ENCODE results near the gene MGMT. TPM values are rescaled to one million over a fixed set of nuclear protein-coding genes. Genes with fewer than 3 reads are reported as not detected.

MGMT gene
- total RNA-seq, 3 donors from 2014 or later, result 15.4 to 17.5 (median 16.3) TPM

GRCh38 chr10:129653428-129653827, 186.4 kb downstream of the MGMT start:
- intact Hi-C loops (cut with DNase I, micrococcal nuclease), result no loop called here
- H3K36me3 ChIP-seq (ENCODE audit: low read depth), result no peaks in the 10 kb centered on the region
- DNase-seq (no peak), ATAC-seq (no peak)
- H3K4me3 ChIP-seq, result no peak overlapping the region
- H3K9me3 ChIP-seq, result no peaks in the 10 kb centered on the region
- H3K4me1 ChIP-seq (ENCODE audit: low read depth), result no peaks in the 10 kb centered on the region
- TF ChIP-seq, protein P1, sequence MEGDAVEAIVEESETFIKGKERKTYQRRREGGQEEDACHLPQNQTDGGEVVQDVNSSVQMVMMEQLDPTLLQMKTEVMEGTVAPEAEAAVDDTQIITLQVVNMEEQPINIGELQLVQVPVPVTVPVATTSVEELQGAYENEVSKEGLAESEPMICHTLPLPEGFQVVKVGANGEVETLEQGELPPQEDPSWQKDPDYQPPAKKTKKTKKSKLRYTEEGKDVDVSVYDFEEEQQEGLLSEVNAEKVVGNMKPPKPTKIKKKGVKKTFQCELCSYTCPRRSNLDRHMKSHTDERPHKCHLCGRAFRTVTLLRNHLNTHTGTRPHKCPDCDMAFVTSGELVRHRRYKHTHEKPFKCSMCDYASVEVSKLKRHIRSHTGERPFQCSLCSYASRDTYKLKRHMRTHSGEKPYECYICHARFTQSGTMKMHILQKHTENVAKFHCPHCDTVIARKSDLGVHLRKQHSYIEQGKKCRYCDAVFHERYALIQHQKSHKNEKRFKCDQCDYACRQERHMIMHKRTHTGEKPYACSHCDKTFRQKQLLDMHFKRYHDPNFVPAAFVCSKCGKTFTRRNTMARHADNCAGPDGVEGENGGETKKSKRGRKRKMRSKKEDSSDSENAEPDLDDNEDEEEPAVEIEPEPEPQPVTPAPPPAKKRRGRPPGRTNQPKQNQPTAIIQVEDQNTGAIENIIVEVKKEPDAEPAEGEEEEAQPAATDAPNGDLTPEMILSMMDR (IDR thresholded peaks at IDR 0.05), result no peak

DNA sequence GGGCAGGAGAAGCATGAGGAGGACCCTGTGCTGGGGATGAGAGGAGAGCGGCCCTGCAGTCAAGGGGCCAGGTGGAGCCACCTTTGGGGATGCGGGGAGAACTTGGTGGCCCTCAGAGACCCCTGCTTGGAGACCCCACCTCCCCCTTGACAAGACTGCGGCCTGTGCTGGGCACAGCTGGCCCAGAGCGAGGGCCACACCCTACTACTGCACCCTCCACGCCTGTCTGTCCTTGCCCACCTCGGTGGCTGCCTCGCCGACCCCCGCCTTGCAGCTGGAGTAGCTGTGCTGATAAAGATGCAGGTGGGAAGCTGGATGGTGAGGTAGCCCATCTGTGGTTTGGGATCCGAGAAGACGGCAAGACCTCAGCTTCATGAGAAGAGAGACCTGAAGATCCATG, 186.8 kb downstream of the MGMT start:
- intact Hi-C loops (cut with DNase I, micrococcal nuclease), result no loop called here
- no peaks in the 10 kb centered on the region for H3K36me3 ChIP-seq (ENCODE audit: low read depth)
- H3K4me3 ChIP-seq, result no peak overlapping the region
- DNase-seq, result no peak
- TF ChIP-seq, protein P1 (IDR thresholded peaks at IDR 0.05), result no peak
- H3K9me3 ChIP-seq, result no peaks in the 10 kb centered on the region
- no peak for ATAC-seq
- H3K4me1 ChIP-seq (ENCODE audit: low read depth), result no peaks in the 10 kb centered on the region

- H3K4me1 ChIP-seq (ENCODE audit: low read depth), result no peaks in the 10 kb centered on the region
- no peaks in the 10 kb centered on the region for H3K9me3 ChIP-seq
- ATAC-seq (no peak), DNase-seq (no peak)
- TF ChIP-seq, protein P1 (IDR thresholded peaks at IDR 0.05), result no peak
- intact Hi-C loops (cut with DNase I, micrococcal nuclease), result no loop called here
- H3K4me3 ChIP-seq, result no peak overlapping the region
- H3K36me3 ChIP-seq (ENCODE audit: low read depth), result no peaks in the 10 kb centered on the region
Measured at GRCh38 chr10:129654461-129654860, 187.4 kb downstream of the MGMT start.

DNA sequence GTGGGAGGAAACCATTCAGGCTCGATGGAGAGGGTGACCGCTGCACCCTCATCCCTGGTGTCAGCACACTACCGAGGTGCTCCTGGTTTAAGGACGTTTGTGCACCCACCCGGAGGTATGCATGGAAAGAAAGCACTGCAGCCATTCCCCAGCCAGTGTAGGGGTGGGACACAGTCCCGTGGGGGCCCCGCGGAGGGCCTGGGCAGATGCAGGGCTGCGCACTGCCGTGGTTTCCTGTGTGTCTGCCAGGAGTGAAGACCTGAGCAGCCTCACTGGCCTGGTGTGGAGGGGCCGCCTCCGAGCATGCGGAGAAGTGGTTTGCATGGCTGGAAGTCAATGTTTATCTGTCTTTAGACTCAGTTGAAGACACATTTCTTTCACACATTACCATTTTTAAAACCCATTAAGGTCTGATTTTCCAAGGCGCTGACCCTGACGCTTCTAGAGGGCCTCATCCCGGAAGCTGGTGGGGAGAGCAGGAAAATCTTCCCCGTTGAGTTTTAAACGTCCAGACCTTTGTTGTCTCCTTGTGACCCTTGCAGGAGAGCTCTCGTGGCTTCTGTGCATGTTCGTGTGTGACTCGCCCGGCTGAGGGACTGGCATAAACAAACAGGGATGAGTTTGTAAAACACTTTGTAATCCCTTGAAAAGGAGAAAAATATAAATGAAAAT, 188.1 kb downstream of the MGMT start:
- intact Hi-C loops (cut with DNase I, micrococcal nuclease), result no loop called here
- ATAC-seq, result no peak
- Histone ChIP-seq H3K4me1 (ENCODE audit: low read depth) (no peaks in the 10 kb centered on the region), H3K36me3 (ENCODE audit: low read depth) (no peaks in the 10 kb centered on the region), H3K4me3 (no peak overlapping the region), H3K9me3 (no peaks in the 10 kb centered on the region)
- DNase-seq, result no peak
- TF ChIP-seq, protein P1 (IDR thresholded peaks at IDR 0.05), result no peak

DNA sequence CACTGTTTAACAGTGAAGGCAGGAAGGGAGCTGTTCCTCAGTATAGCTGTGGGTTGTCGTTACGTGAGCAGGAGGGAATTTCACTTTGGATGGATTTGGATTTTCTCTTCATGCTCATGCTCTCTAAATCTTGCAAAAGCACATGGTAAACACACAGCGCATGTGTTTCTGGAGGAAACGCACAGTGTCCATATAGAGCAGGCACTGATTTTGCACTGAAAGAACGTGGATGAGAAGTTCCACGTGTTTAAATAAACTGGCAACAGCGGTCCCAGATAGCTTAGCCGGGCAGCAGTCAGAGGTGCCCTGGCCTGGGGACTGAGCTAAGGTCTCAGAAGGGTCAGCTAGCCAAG, 188.6 kb downstream of the MGMT start:
- TF ChIP-seq, protein P1 (IDR thresholded peaks at IDR 0.05), result no peak
- ATAC-seq, result no peak

DNA sequence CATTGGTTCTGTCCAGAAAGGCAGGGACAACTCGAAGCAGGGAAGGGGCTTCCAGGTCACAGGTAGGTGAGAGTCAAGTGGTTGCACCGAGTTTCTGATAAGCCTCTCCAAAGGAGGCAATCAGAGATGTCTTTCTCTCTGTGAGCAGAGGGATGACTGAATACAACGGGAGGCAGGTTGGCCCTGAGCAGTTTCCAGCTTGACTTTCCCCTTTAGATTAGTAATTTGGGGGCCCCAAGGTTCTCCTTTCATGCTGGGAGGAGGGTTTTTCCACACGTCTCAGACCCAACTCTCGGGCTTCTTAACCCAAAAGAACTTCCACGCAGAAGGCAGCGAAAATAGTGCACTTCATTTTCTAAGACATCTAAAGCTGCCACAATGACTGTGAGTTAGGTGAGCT, 189.6 kb downstream of the MGMT start:
- Histone ChIP-seq H3K9me3 (no peaks in the 10 kb centered on the region), H3K4me3 (no peak overlapping the region), H3K36me3 (ENCODE audit: low read depth) (no peaks in the 10 kb centered on the region), H3K4me1 (ENCODE audit: low read depth) (no peaks in the 10 kb centered on the region)
- ATAC-seq (no peak), DNase-seq (no peak)
- intact Hi-C loops (cut with DNase I, micrococcal nuclease), result no loop called here
- TF ChIP-seq, protein P1 (IDR thresholded peaks at IDR 0.05), result no peak

More for the DNA sequence above, 188.6 kb downstream of the MGMT start:
- no peaks in the 10 kb centered on the region for H3K36me3 ChIP-seq (ENCODE audit: low read depth)
- H3K4me1 ChIP-seq (ENCODE audit: low read depth), result no peaks in the 10 kb centered on the region
- no peak overlapping the region for H3K4me3 ChIP-seq
- H3K9me3 ChIP-seq, result no peaks in the 10 kb centered on the region
- intact Hi-C loops (cut with DNase I, micrococcal nuclease), result no loop called here
- no peak for DNase-seq

Data from mucosa of descending colon (tissue), 3 donors.